T follicular helper cell (primary cell): ENCODE results near the gene HTT.

Source experiments
- DNase-seq: peaks from one replicate; pipeline ENCODE4 v3.0.0-alpha.2; 2020; ENCODE audit warnings: low read depth

HTT gene

GRCh38 chr4:3248811-3249661 lies 174.6 kb downstream of the HTT start, which contains the start of gene MSANTD1:
MSANTD1 (plus strand) TSS chr4:3249159; CDS start chr4:3249223, 64 bp downstream.
- no peak for DNase-seq

DNA sequence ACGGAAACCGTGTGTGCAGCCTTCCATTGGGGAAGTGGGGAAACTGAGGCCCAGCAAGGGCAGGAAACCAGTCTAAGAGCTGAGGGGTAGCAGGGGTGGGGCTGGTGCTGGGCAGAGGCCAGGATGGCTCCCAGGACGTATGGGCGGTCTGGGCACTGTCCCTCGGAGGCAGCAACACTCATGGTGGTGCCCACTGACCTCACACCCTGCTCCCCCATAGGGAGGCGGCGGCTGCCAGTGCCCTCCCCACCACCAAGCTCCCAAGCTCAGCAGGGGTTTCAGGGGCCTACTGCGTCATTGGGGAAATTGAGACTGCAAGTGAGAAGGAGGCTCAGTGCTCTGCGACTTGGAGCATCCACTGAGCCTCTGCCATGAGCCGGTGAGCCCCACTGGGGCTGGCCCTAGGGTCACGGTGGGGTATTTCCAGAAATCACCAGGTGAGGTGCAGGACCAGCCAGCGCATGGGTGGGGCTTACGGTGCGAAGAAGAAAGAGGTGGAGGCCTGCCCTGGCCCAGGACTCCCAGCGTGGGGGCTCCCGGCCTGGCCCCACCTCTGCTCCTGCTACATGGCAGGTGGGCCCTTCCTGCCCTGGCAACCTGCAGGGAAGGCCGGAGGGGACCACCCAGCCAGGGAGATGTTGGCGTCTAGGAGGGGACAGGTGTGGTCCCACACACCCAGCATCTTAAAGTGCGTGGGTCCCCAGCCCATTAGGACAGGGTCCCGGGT lies 175.4 kb downstream of the HTT start:
- no peak for DNase-seq

DNA sequence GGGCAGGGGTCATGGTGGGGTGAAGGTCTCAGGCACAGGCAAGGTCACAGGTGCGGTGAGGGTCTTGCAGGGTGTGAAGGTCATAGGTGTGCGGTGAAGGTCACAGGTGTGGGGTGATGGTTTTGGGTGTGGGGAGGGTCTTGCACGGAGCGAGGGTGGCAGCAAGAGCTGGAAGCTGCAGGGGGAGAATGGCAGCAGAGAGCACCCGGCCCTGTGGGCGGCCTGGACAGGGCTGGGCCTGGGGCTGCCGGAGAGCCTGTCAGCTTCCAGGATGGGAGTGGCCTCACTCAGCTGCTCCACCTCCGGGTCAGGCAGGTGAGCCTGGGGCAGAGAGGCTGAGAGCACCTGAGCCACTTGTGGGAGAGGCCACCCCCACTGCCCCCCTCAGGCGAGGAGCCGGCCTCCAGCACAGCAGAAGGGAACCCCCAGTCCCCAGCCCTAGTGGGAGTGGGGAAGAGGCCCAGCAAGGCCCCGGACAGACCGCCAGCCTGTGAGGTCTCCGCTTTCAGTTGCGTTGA lies 176.0 kb downstream of the HTT start:
- no peak for DNase-seq

DNA sequence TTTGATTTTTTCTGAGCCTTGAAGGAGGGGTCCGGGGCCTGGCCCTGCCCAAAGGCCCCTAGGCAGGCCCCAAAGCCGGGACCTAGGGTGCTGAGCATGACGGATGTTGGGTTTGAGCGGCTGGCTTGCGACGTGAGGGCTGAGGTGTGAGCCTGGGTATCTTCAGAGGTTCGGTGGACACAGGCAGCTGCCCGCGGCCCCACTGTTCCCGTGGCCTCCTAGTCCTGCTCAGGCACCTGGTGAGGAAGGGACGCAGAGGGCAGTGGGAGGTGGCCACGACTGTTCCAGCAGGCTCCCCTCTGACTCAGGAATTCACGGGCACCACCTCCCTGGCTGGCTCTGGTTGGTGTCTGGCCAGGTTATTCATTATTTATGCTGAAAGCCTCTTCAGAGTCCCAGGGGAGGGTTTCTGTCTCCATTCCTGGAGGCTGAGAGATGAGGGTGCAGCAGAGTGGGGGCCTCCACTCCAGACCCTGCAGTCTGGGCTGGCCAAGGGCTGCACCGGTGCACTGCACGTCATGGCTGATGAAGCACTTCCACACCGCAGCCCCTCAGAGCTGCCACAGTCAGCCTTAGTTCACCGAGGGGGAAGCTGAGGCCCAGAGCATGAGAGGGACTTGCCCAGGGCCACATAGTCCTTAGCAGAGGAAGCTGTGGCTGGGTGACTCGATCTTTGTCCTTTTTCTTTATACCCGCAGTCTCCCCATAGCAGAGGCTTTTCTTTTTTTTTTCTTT lies 176.6 kb downstream of the HTT start:
- no peak for DNase-seq

- no peak for DNase-seq
Observed at GRCh38 chr4:3251691-3252479, 177.4 kb downstream of the HTT start.

DNA sequence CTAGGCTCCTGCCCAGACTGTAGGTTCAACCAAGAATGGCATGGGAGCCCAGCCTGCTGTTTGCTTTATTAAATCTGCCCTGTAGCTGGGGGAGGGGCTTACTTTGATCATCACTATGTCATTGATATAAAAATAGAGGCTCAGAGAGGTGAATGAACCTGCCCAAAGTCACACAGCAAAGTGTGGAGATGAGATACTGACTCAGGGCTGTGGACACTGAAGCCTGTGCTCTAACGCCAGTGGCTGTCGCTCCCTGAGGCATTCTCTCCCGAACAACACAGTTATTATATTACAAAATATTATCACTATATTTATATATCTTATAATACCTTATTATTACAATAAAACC lies 178.0 kb downstream of the HTT start:
- no peak for DNase-seq

DNA sequence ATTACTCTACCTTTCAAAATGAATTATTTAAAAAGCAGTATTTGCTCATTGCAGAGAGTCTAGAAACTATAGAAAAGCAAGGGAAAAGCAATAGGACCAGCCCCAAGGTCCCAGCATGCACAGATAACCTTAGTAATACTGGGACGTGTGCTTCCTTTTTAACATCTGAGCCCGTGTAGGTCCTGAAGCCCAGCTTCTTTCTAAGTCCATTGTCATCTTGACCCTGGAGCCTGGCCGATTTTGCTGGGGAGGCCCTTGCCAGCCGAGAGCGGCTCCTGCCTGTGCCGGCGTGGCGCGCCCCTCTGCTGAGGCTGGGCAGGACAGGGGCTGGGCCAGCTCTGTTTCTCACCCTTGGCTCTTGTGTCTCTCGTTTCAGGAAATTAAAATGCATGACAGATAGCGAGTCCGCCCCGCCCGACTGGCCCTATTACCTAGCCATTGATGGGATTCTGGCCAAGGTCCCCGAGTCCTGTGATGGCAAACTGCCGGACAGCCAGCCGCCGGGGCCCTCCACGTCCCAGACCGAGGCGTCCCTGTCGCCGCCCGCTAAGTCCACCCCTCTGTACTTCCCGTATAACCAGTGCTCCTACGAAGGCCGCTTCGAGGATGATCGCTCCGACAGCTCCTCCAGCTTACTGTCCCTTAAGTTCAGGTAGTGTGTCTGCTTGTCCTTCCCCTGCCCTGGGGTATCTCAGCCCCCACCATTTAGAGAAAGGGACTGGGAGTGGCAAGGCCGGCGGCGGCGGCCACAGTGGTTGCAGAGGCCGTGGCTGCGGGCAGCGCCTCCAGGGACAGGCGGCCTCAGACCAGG lies 178.6 kb downstream of the HTT start:
- DNase-seq, result no peak

DNA sequence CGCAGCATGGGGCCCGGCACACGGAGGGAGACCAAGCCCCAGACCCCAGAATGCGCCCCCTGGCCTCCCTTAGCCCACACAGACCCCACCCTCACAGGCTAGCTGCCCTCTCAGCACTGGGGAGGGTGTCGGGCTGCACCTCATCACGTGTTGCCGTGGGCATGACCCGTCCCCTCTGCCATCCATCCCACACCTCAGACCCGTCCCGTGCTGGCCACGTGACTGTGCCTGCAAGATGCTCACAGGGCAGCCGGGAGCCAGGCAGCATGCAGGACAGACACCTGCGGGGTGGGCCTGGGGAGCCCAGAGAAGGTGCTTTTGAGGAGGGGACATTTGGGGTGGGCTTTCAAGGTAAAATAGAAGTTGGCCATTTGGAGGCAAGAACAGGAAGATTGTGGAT lies 179.3 kb downstream of the HTT start:
- DNase-seq, result no peak

DNA sequence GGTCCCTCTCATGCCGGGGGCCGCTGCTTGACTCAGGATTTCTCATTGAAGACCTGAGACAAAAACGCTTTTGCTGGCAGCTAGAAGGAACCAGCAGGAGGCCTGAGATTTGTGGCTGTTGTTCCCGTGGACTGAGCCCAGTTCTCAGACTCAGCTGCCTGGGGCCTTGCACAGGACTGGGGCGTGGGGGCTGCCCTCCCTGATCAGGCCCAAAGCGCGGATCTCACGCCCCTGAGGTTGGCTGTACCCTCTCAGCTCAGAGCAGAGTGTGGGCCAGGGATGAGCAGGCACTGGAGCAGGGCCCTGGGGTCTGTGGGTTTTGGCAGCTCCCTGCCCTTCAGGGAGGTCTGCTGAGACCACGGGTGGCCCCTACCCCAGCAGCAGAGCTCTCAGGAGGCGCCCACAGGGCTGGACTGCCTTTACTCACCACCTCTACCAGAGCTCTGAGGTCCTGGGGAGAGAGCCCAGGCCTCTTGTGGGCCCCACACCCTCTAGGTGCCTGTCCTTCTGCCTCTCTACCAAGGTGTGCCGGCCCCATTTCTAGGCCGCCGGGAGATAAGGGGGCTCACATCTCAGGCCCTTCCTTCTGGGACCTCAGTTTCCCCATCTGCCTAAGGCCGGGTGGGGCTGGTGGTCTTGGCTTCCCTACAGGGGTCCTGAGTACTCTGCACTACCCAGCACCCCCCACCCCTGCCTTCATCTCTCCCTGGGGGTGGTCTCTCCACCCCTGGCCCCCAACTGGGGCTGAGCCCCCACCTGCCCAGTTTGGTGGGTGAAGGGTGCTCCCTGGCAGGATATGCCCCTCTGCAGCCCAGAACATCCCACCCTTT lies 180.0 kb downstream of the HTT start:
- no peak for DNase-seq

DNA sequence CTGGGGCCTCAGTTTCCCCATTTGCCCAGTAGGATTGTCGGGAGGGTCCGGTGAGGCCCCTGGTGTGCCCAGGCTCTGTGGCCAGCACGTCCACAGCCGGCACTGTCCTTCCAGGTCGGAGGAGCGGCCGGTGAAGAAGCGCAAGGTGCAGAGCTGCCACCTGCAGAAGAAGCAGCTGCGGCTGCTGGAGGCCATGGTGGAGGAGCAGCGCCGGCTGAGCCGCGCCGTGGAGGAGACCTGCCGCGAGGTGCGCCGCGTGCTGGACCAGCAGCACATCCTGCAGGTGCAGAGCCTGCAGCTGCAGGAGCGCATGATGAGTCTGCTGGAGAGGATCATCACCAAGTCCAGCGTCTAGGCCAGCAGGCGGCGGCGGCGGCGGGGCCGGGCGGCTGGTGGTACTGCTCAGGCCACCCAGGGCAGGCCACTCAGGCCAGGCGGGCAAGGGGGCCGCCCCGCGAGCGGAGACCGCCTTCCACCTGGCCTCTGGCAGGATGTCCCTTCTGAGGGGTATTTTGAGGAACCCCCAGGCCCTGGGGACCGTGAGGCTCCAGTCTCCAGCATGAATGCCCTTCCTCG lies 181.2 kb downstream of the HTT start:
- DNase-seq, result no peak

DNA sequence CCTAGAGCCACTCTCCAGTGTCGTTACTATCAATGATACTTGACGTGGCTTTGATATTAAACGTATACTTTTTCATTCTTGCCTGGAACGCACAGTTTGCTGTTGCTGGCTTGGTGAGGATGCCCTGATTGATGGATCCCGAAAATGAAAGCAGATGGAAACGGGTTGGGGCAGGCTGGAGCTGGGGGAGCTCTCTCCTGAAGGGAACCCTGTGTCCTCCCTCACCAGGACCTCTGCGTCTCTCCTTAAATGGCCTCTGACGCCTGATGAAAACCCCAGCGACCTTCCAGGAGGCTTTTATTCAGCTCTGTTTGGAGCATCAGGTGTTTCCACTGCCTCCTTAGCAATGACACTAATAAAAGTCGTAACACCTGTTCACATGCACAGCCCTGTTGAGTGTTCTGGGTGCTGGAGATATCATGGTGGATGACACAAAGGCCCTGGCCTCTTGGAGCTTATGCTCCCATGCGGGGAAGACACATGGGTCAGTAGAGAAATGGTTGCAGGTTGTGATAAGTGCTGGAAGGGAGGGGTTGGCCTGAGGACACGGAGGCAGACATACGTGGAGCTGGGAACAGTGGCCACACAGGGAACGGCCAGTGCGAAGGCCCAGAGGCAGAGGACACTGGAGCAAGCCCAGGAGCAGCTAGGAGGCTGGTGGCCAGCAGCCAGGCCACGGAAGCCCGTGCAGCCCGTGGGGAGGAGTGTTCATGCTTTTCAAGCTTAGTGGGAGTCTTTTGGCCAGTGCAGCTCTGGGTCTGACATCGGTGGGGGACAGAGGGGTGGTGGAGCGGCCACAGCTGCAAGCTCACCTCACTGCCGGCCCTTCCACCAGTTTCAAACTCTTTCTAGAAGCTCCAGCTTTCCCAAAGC lies 182.0 kb downstream of the HTT start:
- DNase-seq, result no peak

DNA sequence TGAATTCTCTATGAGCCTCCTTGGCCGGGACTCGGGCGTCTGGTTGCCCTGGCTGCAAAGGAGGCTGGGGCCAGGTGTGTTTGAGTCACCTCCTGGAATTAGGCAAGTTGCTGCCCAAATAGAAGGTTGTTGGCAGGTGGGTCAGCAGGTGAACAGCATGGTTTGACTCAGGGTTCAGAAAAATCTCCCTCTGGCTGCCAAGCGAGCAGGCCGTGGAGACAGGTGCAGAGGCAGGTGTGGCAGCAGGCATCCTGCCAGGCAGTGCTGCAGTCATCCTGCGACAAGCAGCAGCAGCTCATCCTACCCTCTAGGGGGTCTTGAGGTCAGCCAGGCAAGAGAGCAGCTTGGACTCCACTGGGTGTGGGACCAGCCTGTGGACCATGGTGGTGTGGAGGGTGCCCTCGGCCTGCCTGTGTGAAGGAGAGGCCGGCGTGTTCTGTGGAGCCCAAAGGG lies 182.6 kb downstream of the HTT start:
- no peak for DNase-seq

GRCh38 chr4:3257556-3258482 lies 183.3 kb downstream of the HTT start:
- DNase-seq, result no peak

GRCh38 chr4:3261411-3262207 lies 187.1 kb downstream of the HTT start:
- DNase-seq, result no peak

GRCh38 chr4:3262208-3263052 lies 187.9 kb downstream of the HTT start:
- no peak for DNase-seq
